HG03457 (cell line): ENCODE measurements around the gene CEPT1.

Experiments used
- ATAC-seq: cut with Tn5 transposase; IDR thresholded peaks from one replicate; pipeline ENCODE4 v1.9.1; 2021; ENCODE audit warnings: moderate number of reproducible peaks; ENCODE audit not compliant: unreplicated experiment

CEPT1 gene

DNA sequence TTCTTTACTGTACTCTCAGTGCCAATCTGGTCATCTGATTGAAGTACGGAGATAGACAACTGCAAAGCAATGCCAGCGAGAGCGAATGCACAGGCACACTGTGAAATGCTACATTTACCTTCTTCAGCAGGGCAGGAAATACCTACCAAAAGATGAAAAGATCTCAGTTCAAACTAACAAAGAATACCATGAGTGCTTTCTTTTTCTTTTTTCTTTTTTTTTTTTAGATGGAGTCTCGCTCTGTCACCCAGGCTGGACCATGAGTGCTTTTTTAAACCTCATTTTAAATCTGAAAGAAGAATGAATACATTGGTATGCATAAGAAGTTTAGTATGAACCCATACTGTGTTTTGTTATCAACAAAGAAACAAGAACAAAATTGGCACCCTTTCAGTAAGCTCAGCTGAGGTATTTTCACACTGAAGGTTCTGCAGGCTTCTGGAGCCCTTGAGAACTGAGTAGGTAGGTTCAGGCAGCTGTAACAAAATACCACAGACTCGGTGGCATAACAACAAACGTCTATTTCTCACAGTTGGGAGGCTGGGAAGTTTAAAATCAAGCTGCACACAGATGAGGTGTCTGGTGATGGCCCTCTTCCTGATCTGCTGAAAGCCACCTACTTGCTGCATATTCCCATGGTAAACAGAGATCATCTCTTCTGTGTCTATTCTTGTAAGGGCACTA lies 85.8 kb downstream of the CEPT1 start:
- ATAC-seq = no peak

DNA sequence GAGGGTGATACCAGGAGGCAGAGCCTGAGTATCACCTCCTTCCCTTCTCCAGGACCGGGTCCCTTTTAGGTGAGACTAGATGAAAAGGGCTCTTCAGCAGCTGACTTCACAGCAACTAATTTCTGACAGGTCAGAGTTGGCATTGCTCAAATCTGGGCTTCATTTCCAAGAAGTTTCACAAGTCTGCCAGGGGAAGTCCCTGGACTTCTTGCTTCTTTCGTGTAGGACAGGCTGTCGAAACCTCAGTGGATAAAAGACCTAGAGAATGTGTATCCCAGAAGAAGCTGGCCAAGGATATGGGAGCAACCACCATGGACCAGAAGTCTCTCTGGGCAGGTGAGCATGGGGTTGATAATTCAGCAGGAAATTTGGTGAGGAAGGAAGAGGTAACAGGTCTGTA lies 87.4 kb downstream of the CEPT1 start, which contains the start of gene CHI3L2:
Gene CHI3L2 (plus strand): TSS at position 280 of the 400 bp plus-strand sequence. CDS start 17 bp downstream, at position 297.
- ATAC-seq = no peak

DNA sequence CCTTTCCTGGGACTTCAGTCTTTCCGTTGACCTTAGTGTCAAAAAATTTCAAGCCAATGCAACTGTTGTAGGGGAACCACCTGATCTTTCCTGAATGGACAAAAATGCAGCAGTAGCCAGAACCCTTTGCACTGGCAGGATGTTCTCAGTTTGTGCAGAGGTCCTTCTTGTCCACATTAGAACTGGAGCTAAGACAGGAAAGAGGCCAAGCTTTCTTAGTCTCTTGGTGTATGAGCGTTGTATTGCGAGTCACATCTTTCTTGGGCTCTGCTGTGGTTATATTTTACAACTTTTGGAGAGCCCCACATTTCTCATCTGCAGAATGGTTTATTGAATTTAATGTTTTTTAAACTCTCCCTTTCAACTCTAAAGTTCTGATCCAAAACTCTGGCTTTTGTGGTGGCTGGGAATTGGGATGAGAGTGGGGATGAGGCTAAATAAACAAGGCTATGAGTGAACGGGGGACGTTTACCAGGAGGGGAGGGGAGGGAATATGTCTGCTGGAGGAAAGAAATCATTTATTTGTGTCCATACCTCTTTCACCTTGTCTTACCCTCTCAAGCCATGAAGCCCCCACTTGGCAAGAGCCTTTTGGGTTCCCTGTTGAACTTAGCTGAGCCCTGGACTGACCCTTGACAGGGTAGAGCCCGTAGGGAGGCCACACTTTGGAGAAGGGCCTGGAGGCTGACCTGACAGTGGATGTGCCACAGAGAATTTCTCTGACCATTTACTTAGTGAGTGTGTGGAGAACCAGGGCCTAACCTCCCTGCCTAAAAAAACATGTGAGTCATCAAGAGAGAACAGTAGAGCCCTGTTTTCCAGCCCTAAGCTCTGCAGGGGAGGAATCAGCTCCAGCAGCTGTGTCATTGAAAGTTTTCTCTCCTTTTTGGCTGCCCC lies 88.1 kb downstream of the CEPT1 start:
- ATAC-seq = no peak

DNA sequence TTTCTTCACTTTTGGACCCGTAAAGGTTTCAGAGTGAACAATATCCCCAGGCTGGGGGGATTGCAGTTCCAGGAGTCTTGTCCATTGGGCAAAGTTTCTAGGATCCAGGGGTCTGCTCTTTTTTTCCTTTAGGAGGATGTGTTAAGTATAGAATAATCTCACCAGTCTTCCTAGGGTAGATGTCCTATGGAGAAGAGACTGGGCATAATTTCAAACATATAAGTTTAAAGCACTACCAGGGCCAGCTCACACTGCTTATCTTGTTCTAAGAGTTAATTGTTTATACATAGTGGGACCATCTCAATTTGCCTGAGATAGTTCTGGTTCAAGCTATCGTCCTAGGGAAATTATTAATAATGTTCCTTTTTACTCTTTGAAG lies 88.7 kb downstream of the CEPT1 start:
- no peak for ATAC-seq

DNA sequence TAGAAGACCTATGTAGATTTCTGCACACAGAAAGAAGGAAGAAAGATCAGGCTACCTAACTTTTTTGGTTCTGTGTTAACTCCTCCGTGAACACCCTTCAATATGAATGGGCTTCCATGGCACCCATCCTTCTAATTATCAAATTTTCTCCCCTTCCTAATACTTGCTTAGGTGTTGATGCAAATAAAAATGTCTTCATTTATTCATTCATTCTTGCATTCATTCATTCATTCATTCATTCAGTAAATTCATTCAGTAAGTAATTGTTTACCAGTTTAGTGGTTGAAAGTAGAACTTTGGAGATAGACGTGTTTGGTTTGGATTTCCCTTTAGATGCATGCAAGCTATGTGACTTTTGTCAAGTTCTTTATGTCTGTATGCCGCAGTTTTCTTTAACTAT lies 92.1 kb downstream of the CEPT1 start:
- no peak for ATAC-seq

DNA sequence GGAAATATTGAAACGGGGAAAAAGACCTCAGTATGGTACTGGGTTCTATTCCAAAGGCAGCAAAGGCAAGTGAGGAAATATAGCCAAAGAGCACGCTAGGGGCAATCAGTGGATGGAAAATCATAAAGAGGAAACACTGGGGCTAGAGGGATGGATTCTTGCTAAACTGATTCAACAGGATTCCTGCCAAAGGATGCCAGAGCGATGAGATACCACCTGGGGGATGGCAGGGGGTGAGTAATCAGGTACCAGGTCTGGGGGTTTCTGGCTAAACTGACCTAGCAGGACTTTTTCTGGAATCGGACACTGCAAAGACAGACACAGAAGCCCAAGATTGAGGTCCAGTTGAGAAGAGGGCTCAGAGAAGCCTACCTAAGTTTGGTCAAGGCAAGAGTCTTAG lies 94.2 kb downstream of the CEPT1 start:
- no peak for ATAC-seq
